ENCODE results near the gene MYOZ1.
"Not testable (repeated sequence)": the region's sequence is repeated elsewhere in the genome, so short reads cannot be mapped to it uniquely, and the experiment has no call there.

Gene MYOZ1

DNA sequence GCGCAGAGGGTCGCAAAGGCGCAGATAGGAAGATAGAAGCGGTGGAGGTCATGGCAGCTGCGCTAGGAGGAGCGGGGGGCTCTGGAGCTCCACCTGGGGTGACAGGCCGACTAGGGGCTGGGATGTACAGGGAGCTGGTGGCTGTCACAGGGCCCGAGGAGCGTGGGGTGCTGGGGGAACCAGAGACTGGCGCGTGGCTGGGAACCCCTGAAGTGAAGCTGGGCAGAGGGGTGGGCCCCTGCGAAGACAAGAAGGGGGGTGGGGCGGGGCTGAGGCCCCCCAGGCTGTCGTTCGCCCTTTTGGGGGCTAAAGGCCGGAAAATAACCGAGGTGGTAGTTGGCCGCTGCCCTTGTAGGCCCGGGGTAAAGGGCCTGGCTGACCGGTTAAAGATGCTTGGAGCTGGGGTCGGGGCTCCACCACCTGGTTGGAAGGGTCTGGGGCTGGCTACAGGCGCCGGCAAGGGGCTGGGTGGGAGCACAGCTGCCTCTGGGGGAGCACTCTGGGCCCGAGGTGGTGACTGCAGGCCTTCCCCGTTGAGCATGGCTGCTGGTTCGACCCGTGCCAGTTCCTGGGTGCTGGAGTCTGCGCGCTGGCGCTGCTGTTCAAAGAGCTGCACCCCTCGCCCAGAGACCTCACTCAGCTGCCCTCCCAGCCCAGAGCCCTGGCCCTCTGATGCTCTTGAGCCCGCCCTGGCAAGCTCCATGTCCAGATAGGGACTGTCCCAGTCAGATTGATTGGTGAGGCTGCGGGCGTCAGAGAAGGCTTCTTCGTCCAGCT lies 6.8 kb upstream of the MYOZ1 start:
- DNase-seq (ENCODE audit: low read depth in 2 of 2), result no peak

DNA sequence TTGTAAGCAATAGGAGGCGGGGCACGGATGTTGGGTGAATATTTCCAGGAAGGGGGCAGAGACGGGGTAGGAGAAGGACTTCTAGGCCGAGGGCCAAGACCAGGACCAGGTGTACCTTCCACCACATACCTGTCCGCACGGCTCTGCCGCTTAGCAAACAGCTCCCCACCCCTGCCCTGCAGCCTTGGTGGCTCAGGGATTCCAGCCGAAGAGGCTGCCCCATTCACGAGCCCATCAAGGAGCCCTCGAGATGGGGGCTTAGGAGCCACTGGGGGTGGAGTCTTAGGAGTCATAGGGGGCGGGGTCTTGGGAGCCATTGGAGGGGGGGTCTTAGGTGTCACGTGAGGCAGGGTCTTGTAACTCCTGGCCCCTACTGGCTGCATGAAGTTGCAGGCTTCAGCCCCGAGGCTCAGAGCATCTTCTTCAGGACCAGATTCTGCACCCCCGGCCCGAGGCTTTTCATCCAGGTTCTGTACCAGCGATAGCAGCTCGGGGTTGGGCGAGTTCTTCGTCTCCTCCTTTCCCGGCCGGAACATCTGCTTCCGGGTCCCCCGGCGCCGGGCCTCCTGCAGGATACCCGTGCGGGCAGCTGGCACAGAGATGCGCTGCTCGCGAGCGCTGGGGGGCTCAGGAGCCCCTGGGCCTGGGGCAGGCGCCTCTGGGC lies 6.1 kb upstream of the MYOZ1 start:
- no peak for DNase-seq (ENCODE audit: low read depth in 2 of 2)

DNA sequence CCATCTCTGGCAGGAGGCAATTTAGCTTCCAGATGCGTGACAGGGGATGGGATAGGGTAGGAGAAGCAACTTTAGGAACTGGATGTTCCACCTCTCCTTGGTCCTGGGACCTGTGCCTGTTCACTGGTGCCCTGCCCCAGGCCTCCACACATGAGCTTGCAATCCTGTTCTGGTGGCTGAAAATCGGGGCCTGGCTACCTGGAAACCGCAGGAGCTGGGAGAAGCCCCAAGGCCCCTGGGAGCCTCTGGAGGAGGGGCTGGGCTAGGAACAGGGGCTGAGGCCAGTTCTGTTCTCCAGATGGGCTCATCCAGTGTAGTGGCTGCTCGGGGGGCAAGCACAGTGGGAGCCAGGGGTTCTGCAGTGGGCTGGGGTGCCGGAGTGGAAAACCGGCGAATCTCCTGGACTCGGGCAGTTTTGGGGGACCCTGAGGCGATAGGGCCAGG lies 5.3 kb upstream of the MYOZ1 start:
- DNase-seq (ENCODE audit: low read depth in 2 of 2), result no peak

DNA sequence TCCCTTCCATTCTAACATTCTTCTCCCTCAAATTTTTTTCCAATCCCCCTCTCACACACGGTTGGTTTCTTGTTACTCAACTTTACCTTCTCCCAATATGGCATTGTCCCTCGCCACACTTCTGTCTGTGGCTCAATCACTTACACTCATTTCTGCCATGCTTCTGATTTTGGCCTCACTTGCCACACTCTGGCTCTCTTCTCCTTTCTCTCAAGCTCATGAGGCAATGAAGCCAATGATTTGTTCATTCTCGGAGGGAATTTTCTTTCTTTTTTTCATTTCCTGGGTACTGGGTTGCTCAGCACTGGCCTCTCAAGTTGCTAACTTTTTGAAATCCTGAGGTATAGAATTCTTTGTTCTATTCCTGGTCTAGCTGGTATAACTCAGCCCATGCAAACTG lies 4.0 kb upstream of the MYOZ1 start:
- DNase-seq (ENCODE audit: low read depth in 2 of 2), result no peak

DNA sequence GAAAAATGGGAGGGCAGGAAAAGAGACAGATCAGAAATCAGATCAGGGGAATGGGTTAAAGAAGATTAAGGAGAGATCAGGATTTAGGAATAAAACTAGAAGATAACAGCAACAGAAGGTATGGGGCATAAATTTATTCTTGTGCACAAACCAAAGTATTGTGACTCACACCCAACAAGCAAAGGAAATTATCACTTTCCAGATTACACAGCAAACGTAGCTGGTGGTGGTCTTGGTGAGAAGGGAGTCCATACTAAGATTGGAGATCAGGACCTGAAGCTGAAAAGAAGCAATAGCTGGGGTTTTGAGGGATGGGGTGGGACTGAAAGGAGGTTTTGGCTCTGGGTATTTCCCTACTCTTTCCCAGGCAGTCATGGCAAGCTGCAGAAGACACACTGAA lies 3.5 kb upstream of the MYOZ1 start:
- no peak for DNase-seq (ENCODE audit: low read depth in 2 of 2)

DNA sequence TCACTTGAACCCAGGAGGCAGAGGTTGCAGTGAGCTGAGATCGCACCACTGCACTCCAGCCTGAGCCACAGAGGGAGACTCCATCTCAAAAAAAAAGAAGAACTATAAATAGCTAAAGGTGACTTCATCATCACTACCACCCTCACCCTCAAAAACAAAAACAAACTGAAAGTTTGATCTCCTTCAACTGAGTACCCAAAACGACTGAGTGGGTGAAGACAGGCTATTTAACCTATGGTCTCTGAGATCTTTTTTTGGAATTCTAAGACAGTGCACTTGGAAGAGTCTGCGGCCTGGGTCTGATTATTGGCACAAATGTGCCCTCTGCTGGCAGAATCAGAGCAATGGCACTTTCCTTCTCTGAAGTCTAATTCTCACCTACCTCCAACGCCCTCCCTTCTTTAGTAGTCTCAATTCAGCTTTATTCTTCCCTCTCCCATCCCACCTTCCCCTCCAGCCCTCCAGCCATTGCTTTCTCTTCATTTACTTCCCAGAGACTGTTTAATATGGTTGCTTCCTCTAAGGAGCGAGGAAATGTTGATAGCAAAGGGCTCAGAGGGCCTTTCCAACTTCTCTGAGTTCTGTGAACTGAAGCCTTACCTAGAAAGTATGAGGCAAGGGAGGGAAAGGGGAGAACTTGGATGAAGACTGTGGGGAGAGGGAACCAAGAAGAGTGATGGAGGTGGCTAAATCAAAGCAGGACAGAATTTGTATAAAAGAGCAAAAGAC lies 2.9 kb upstream of the MYOZ1 start:
- no peak for DNase-seq (ENCODE audit: low read depth in 2 of 2)

DNA sequence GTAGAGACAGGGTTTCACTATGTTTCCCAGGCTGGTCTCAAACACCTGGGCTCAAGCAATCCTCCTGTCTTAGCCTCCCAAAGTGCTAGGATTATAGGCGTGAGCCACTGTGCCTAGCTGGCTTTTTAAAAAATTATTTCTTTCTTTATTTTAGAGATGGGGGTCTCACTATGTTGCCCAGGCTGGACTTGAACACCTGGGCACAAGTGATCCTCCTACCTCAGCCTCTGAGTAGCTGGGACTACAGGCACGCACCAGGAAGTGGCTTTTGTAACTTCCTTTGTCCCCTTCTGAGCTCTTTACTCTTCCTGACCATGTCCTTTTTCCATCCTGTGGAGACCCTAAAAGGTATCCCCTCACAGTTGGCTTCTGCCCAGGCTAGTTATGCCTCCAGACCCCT lies 2.1 kb upstream of the MYOZ1 start:
- no peak for DNase-seq (ENCODE audit: low read depth in 2 of 2)

DNA sequence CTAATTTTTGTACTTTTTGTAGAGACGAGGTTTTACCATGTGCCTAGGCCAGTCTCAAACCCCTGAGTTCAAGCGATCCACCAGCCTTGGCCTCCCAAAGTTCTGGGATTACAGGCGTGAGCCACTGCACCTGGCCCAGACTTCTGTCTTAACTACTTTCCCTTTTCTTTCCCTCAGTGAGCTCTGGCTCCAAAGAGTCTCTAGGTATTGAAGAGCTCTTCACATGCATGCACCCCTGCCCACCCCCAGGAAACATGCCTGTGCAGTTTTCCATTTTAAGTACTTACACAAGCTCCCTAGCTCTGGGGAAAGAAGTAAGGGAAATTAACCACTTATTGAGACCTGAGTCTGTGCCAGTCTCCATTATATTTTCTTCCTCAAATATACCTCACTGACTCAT lies 2.0 kb downstream of the MYOZ1 start:
- DNase-seq (ENCODE audit: low read depth in 2 of 2), result no peak

DNA sequence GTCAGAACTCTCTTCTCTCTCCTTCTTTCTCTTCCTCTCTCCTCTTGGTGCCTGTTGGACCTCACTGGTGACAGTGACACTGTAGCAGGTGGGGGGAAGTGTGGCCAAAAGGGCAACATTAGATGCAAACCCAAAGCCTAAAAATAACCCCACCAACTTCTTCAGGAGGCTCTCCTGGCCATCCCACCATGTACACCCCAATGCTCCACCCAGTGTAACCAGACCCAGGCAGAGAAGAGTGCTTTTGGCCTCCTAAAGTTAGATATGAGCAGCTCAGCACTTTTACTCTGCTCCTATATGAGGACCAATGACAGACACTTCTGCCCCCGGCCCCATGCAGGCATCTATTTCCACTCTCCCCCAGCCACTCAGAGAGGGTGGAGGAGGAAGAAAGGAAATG lies 5.5 kb downstream of the MYOZ1 start:
- no peak for DNase-seq (ENCODE audit: low read depth in 2 of 2)

DNA sequence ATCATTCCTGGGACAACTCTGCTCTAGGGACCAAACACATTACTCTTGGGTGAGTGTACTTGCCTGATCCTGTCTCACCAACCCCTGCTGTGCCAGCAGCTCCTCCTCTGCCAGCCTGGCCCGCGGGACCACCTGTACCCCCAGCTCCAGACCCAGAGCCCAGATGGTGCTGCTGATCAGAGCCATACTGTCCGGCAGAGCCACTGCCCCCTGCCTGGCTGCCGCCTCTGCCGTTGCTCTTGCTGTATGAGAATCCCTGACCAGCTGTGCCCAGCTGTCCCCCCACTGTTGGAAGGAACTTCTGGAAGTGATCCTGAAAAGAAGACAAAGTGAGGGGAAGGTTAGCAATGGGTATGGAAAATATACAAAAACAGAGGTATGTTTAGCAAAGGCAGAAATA lies 6.9 kb downstream of the MYOZ1 start:
- no peak for DNase-seq (ENCODE audit: low read depth in 2 of 2)

DNA sequence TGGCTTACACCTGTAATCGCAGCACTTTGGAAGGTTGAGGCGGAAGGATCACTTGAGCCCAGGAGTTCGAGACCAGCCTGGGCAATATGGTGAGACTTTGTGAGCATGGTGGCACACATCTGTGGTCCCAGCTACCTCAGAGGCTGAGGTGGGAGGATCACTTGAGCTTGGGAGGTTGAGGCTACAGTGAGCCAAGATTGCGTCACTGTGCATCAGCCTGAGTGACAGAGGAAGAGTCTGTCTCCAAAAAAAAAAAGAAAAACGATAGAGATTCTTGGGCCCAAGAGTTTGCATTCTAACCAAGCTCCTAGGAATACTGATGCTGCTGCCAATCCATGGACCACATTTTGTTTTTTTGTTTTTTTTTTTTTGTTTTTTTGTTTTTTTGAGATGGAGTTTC lies 12.1 kb downstream of the MYOZ1 start:
- DNase-seq (ENCODE audit: low read depth in 2 of 2), result no peak

DNA sequence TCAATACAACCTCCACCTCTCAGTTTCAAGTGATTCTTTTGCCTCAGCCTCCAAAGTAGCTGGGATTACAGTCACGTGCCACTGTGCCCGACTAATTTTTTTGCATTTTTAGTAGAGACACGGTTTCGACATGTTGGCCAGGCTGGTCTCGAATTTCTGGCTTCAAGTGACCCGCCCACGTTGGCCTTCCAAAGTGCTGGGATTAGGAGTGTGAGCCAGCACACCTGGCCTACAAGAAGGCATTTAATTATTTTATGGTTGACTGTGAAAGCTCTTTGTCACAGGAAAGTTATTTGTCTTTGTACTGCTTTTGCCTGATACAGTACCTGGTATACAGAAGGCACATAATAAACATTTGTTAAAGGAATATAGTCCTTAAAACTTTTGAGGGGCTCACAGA lies 12.9 kb downstream of the MYOZ1 start:
- no peak for DNase-seq (ENCODE audit: low read depth in 2 of 2)

DNA sequence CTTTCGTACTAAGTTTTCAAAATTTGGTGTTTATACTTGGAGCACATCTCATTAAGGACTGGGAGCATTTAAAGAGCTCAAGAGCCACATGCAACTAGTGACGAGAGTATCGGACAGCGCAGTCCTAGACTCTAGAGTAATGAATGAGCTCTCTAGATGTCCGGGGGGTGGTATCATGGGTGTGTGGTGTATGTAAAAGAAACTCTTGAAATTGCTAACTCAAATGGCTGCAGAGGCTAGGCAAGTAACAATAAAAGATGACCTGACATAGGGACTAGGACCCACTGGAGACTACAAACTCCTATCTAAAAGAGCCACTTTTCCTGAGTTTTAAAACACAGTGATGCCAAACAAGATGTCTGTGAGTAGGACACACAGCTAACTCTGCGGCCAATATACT lies 14.0 kb downstream of the MYOZ1 start:
- no peak for DNase-seq (ENCODE audit: low read depth in 2 of 2)

DNA sequence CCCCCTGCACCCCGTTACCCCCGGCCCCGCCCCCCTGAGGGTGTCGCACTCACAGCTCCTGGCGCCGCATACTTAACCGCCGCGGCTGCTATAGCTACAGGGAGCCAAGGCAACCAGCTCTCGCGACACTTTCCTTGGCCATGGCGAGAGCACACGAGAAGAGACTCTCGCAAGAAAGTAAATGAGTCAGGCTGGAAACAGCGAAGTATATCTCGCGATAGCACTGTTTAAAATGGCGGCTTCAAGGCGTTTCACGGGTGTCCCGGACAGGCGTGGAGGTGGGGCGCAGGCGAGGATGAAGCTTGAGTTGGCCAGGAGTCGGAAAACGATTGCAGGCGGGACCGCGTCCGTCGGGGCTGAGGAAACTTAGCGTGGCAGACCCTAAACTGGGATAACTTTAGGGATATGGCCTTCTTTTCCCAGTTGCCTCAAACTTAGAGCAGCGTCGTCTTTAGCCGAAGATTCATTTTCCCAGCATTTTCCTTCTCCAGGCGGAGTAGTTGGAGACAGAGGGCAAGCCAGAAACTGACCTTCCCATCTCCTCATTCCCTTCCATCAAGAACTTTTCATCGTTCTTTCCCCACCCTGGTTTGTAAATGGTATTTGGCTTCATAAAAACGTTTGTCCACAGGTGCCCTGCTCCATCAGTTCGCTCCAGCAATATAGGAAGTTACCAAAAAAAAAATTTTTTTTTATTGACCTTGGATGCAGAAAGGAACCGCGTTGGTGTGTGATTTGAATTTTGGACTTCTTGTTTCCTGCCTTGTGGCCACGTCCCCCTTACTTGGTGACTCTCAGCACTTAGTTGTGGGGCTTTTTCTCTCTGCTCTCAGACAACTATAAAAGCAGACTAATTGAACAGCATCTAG lies 15.2 kb downstream of the MYOZ1 start:
- DNase-seq (ENCODE audit: low read depth in 2 of 2), result peak; percentile 86 to 87

DNA sequence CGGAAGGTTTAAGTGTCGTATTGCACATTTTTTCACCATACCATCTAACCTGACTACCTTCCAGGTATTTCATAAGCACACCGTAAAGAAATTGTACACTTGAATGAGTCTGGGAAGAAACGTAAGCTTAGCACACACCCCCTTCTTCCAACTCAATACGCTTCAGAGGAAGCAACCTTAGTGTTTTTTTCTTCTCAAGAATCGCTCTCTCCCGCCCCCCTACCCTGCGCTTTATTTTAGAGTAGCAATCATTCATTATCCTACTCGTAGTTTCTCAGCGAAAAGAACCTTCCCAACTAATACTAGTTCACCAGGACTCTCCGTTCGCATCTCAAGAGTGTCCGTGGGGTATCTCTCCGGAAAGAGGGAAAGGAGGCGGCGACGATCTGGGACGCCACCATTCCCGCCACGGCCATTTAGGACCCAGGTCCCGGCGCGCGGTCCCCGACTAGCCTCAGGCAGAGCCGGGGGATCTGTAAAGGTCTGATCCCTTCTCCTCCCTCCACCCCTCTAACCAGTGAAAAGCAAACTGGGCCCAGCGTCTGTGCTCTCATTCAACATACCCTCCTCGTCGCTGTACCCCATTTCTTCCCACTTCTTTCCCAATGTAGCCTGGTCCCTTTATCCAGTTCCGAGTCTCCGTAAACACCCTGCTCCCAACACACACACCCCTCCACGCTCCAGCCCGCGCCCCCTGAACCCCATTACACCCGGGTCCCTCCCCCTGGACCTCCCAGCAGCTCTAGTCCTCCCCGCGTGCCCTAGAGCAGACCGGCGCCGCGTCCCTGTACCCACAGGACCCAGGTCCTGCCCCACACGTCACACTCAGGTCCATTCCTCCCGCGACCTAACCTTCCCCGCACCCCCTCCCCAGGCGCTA lies 16.0 kb downstream of the MYOZ1 start:
- no peak for DNase-seq (ENCODE audit: low read depth in 2 of 2)

DNA sequence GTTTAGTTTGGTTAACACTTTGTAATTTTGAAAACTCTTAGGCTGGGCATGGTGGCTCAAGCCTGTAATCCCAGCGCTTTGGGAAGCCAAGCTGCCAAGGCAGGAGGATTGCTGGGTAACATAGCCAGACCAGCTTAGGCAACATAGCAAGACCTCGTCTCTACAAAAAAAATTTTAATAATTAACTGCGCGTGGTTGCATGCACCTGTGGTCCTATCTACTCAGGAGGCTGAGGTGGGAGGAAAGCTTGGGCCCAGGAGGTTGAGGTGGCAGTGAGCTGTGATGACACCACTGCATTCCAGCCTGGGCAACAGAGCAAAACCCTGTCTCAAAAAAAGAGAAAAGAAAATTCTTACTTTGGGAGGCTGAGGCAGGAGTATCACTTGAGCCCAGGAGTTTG lies 18.2 kb downstream of the MYOZ1 start:
- no peak for DNase-seq (ENCODE audit: low read depth in 2 of 2)

DNA sequence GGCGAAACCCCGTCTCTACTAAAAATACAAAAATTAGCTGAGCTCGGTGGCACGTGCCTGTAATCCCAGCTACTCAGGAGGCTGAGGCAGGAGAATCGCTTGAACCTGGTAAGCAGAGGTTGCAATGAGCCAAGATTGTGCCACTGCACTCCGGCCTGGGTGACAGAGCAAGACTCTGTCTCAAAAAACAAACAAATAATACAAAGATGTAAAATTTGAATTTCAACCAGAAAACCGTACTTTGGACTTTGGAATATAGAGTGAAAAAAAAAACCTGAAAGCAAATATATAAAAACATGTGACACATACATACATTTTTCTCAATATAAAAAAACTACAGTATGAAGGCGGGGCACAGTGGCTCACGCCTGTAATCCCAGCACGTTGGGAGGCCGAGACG lies 20.3 kb downstream of the MYOZ1 start:
- DNase-seq (ENCODE audit: low read depth in 2 of 2), result not testable (repeated sequence)

DNA sequence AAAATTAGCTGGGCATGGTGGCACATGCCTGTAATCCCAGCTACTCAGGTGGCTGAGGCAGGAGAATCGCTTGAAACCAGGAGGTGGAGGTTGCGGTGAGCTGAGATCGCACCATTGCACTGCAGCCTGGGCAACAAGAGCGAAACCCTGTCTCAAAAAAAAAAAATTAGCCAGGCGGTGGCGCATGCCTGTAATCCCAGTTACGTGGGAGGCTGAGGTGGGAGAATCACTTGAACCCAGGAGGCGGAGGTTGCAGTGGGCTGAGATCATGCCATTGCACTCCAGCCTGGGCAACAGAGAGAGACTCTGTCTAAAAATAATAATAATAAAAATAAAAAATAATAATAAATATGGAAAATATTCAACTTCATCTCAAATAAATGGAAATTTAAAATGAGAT lies 24.1 kb downstream of the MYOZ1 start:
- DNase-seq (ENCODE audit: low read depth in 2 of 2), result not testable (repeated sequence)

DNA sequence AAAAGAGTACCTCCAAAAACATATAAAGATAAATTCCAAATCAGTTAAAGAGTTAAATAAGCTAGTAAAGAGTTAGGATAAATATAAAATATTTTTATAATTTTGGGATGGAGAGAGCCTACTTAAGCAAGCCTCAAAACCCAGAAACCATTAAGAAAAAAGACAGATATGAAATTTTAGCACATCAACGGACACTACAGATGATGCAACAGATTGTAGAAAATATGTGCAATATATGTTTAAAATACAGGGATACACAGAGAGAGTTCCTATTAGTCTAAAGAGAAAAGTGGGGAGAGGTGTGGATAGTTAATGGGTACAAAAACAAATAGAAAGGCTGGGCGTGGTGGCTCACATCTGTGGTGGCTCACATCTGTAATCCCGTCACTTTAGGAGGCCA lies 26.6 kb downstream of the MYOZ1 start:
- DNase-seq (ENCODE audit: low read depth in 2 of 2), result no peak

DNA sequence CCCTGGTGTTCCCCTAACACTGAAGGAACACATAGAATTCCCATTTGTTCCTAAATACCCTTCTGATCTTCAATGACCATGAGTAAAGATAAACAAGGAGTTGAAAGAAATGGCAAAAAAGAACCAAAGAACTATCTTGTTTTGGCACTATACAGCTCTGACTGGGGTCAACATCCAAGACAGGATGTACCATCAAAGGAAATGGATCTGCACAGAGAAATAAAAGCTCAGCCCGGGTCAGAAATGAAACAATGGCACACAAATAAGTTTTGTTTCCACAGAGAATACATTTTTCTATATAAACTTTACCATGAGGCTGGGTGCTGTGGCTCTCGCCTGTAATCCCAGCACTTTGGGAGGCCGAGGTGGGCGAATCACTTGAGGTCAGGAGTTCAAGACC lies 32.2 kb downstream of the MYOZ1 start:
- DNase-seq (ENCODE audit: low read depth in 2 of 2), result no peak

DNA sequence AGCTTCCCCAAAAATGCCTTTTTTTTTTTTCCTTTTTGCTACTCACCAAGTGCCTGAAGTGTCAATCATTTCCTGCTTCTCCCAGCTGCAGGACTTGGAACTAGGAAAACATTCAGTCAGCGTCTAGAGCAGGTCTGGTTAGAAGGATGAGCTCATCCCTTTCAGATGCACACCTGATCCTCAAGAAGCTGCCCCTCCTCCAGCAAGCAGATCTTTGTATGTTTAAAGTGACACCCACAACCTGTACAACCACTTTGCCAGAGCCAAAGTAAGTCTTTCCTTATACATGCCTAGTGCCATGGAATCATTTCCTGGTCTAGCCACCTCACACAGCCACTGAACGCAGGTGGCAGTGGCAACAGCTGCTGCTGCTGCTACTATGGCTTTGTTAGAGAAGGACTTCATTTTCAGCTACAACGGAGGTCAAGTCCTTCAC lies 39.8 kb downstream of the MYOZ1 start:
- DNase-seq (ENCODE audit: low read depth in 2 of 2), result no peak

Data from stimulated activated CD8-positive, alpha-beta memory T cell treated with anti-CD3 and anti-CD28 coated beads, Interleukin-15, amount 100 ng/mL, for 48 hours (primary cell).